Chondrocyte (in vitro differentiated cells): ENCODE data around the gene NATD1. TPM values are rescaled to one million over a fixed set of nuclear protein-coding genes. Genes with fewer than 3 reads are reported as not detected.
A peak's percentile ranks its signal among the peaks of the same experiment; 100 is the strongest.

Experiments used
- DNase-seq: peaks from one replicate; pipeline ENCODE4 v3.0.0; 2021; ENCODE audit warnings: mixed read lengths, low spot score
- H3K27ac Mint-ChIP-seq: one replicate; pipeline ENCODE4 v1.8.0; 2021; ENCODE audit warnings: mild to moderate bottlenecking, moderate library complexity, mixed read lengths; ENCODE audit not compliant: unreplicated experiment
- H3K27me3 Mint-ChIP-seq: 2 replicates; pipeline ENCODE4 v1.8.0; 2021; ENCODE audit warnings: low read depth, mixed read lengths
- H3K36me3 Mint-ChIP-seq: 2 replicates; pipeline ENCODE4 v1.8.0; 2021; ENCODE audit warnings: low read depth, mixed read lengths
- H3K4me1 Mint-ChIP-seq: 2 replicates; pipeline ENCODE4 v1.8.0; 2021; ENCODE audit warnings: low read depth, mild to moderate bottlenecking, mixed read lengths
- H3K4me3 Mint-ChIP-seq: one replicate; pipeline ENCODE4 v1.8.0; 2021; ENCODE audit warnings: mild to moderate bottlenecking, moderate library complexity, mixed read lengths; ENCODE audit not compliant: unreplicated experiment
- H3K9me3 Mint-ChIP-seq: 2 replicates; pipeline ENCODE4 v1.8.0; 2021; ENCODE audit warnings: low read depth, mixed read lengths
- CTCF ChIP-seq: fragments of 200-600 bp; sonication (generic); IDR thresholded peaks from 2 replicates; pipeline ENCODE4 v1.5.0; 2021; ENCODE audit warnings: antibody characterized with exemption, mild to moderate bottlenecking, moderate library complexity
- total RNA-seq: library from RNA; stranded (reverse); gene quantifications from 3 replicates; pipeline ENCODE4 v1.2.1, GENCODE V29; 2021

The NATD1 gene
- total RNA-seq, 1 donor from 2014 or later: 17.2 TPM

- peak; percentile 50 for TF ChIP-seq CTCF
- DNase-seq: no peak
- H3K4me3 Mint-ChIP-seq: peak overlapping the region; percentile 64
- no peaks in the 10 kb centered on the region for H3K9me3 Mint-ChIP-seq
- peaks cover 20% of the 10 kb centered on the region for H3K4me1 Mint-ChIP-seq
- H3K36me3 Mint-ChIP-seq: no peaks in the 10 kb centered on the region
- H3K27ac Mint-ChIP-seq: peak overlapping the region; percentile 8
- no peaks in the 10 kb centered on the region for H3K27me3 Mint-ChIP-seq
Measured at GRCh38 chr17:21275579-21276263, 22.5 kb upstream of the NATD1 start.

- no peaks in the 10 kb centered on the region for H3K9me3 Mint-ChIP-seq
- peak overlapping the region; percentile 79 for H3K27ac Mint-ChIP-seq
- H3K4me1 Mint-ChIP-seq: peaks cover 19% of the 10 kb centered on the region
- DNase-seq: no peak
- TF ChIP-seq CTCF: no peak
- peak overlapping the region; percentile 64 for H3K4me3 Mint-ChIP-seq
- no peaks in the 10 kb centered on the region for H3K36me3 Mint-ChIP-seq
- no peaks in the 10 kb centered on the region for H3K27me3 Mint-ChIP-seq
Measured at GRCh38 chr17:21275047-21275578, 21.9 kb upstream of the NATD1 start.

GRCh38 chr17:21272881-21273792 lies 19.9 kb upstream of the NATD1 start:
- Mint-ChIP-seq H3K36me3 (no peaks in the 10 kb centered on the region), H3K4me1 (peaks cover 21% of the 10 kb centered on the region), H3K4me3 (no peak overlapping the region), H3K27ac (no peak overlapping the region), H3K9me3 (no peaks in the 10 kb centered on the region), H3K27me3 (no peaks in the 10 kb centered on the region)
- no peak for TF ChIP-seq CTCF
- no peak for DNase-seq

GRCh38 chr17:21272250-21272649 lies 19.0 kb upstream of the NATD1 start:
- no peak for TF ChIP-seq CTCF
- no peaks in the 10 kb centered on the region for H3K27me3 Mint-ChIP-seq
- peaks cover 21% of the 10 kb centered on the region for H3K4me1 Mint-ChIP-seq
- no peaks in the 10 kb centered on the region for H3K9me3 Mint-ChIP-seq
- DNase-seq: no peak
- H3K4me3 Mint-ChIP-seq: no peak overlapping the region
- H3K27ac Mint-ChIP-seq: no peak overlapping the region
- H3K36me3 Mint-ChIP-seq: no peaks in the 10 kb centered on the region

GRCh38 chr17:21271454-21272183 lies 18.4 kb upstream of the NATD1 start:
- no peak overlapping the region for H3K4me3 Mint-ChIP-seq
- no peak for TF ChIP-seq CTCF
- H3K36me3 Mint-ChIP-seq: no peaks in the 10 kb centered on the region
- no peaks in the 10 kb centered on the region for H3K9me3 Mint-ChIP-seq
- no peaks in the 10 kb centered on the region for H3K27me3 Mint-ChIP-seq
- H3K4me1 Mint-ChIP-seq: peaks cover 21% of the 10 kb centered on the region
- H3K27ac Mint-ChIP-seq: no peak overlapping the region
- DNase-seq: no peak
